CD14-positive monocyte (primary cell): ENCODE data around the gene STING1. TPM values are rescaled to one million over a fixed set of nuclear protein-coding genes. Genes with fewer than 3 reads are reported as not detected.
A peak's percentile ranks its signal among the peaks of the same experiment; 100 is the strongest.

Experiments
- DNase-seq, 3 donors: peaks; one replicate each; pipeline ENCODE4 v3.0.0-alpha.2; 2011 to 2022
- H2AFZ ChIP-seq: 2 replicates; pipeline ENCODE4 v1.6.0; 2012; ENCODE audit warnings: mild to moderate bottlenecking, low read depth, low read length, inconsistent platforms; ENCODE audit not compliant: insufficient read depth, poor library complexity, severe bottlenecking
- H3K27ac ChIP-seq, 2 donors: 1 replicate in 1 of 2; 2 replicates in 1 of 2; pipeline ENCODE4 v1.5.1; 2012 to 2013; ENCODE audit warnings: low read length in 2 of 2, control low read depth in 1 of 2, inconsistent platforms in 1 of 2, low read depth in 1 of 2, mild to moderate bottlenecking in 1 of 2
- H3K27me3 ChIP-seq, 2 donors: one replicate each; pipeline versions ENCODE4 v1.6.0 to v1.6.1; 2011 to 2013; ENCODE audit warnings: low read length in 2 of 2; ENCODE audit not compliant: control insufficient read depth in 2 of 2, insufficient read depth in 2 of 2
- H3K36me3 ChIP-seq, 2 donors: replicated peaks in 1 of 2; 1 replicate in 1 of 2; 2 replicates in 1 of 2; pipeline versions ENCODE4 v1.5.1 to v1.6.1; 2012 to 2013; ENCODE audit warnings: low read length in 2 of 2, control low read depth in 1 of 2, inconsistent platforms in 1 of 2, mild to moderate bottlenecking in 1 of 2; ENCODE audit not compliant: insufficient read depth in 2 of 2, control insufficient read depth in 1 of 2
- H3K4me1 ChIP-seq, 2 donors: 1 replicate in 1 of 2; 2 replicates in 1 of 2; pipeline versions ENCODE4 v1.5.1 to v1.6.1; 2012 to 2013; ENCODE audit warnings: low read length in 2 of 2, control low read depth in 1 of 2, inconsistent platforms in 1 of 2, mild to moderate bottlenecking in 1 of 2, moderate library complexity in 1 of 2; ENCODE audit not compliant: insufficient read depth in 2 of 2, control insufficient read depth in 1 of 2
- H3K4me2 ChIP-seq: replicated peaks from 2 replicates; pipeline ENCODE3; 2012; ENCODE audit warnings: low read length, moderate library complexity, mild to moderate bottlenecking; ENCODE audit not compliant: poor library complexity, severe bottlenecking; ENCODE audit errors: extremely low read depth
- H3K4me3 ChIP-seq, 3 experiments: fragments of 200-600 bp in 1 of 3; sonication (generic) in 1 of 3; replicated peaks in 1 of 3; 1 replicate in 2 of 3; 2 replicates in 1 of 3; pipeline ENCODE4 v1.5.1; 2011 to 2013; ENCODE audit warnings: low read length in 3 of 3, mild to moderate bottlenecking in 3 of 3, control low read depth in 2 of 3, low read depth in 2 of 3, inconsistent platforms in 1 of 3, moderate library complexity in 1 of 3
- H3K79me2 ChIP-seq: 2 replicates; pipeline ENCODE4 v1.6.0; 2012; ENCODE audit warnings: mild to moderate bottlenecking, control low read depth, inconsistent platforms, low read length, moderate library complexity; ENCODE audit not compliant: insufficient read depth
- H3K9ac ChIP-seq: 2 replicates; pipeline ENCODE4 v1.6.0; 2017; ENCODE audit warnings: low read length, mild to moderate bottlenecking; ENCODE audit not compliant: insufficient read depth, poor library complexity, severe bottlenecking
- H3K9me3 ChIP-seq, 2 donors: replicated peaks in 1 of 2; 1 replicate in 1 of 2; 2 replicates in 1 of 2; pipeline versions ENCODE4 v1.5.1 to v1.6.1; 2012 to 2013; ENCODE audit warnings: low read length in 2 of 2, control low read depth in 1 of 2; ENCODE audit not compliant: control insufficient read depth in 1 of 2, insufficient read depth in 1 of 2
- H4K20me1 ChIP-seq: 2 replicates; pipeline ENCODE4 v1.6.0; 2012; ENCODE audit warnings: mild to moderate bottlenecking, low read length, control low read depth, moderate library complexity; ENCODE audit not compliant: insufficient read depth
- H3K27ac Mint-ChIP-seq, 7 donors: one replicate each; pipeline ENCODE4 v1.8.0; 2020; ENCODE audit warnings: mild to moderate bottlenecking in 7 of 7, mixed read lengths in 7 of 7, moderate library complexity in 6 of 7, inconsistent platforms in 2 of 7
- H3K27me3 Mint-ChIP-seq, 3 donors: one replicate each; pipeline ENCODE4 v1.8.0; 2021 to 2022; ENCODE audit warnings: low read depth in 3 of 3, mild to moderate bottlenecking in 3 of 3, mixed read lengths in 3 of 3, moderate library complexity in 3 of 3, inconsistent platforms in 1 of 3
- H3K36me3 Mint-ChIP-seq, 2 donors: one replicate each; pipeline ENCODE4 v1.8.0; 2020; ENCODE audit warnings: mixed read lengths in 2 of 2, inconsistent platforms in 1 of 2, mild to moderate bottlenecking in 1 of 2
- H3K4me1 Mint-ChIP-seq: one replicate; pipeline ENCODE4 v1.8.0; 2020; ENCODE audit warnings: mild to moderate bottlenecking, mixed read lengths
- H3K4me3 Mint-ChIP-seq, 2 donors: one replicate each; pipeline ENCODE4 v1.8.0; 2020; ENCODE audit warnings: mild to moderate bottlenecking in 2 of 2, mixed read lengths in 2 of 2, moderate library complexity in 1 of 2
- H3K9me3 Mint-ChIP-seq, 7 donors: one replicate each; pipeline ENCODE4 v1.8.0; 2020 to 2022; ENCODE audit warnings: mixed read lengths in 7 of 7, mild to moderate bottlenecking in 6 of 7, moderate library complexity in 6 of 7, inconsistent platforms in 2 of 7
- WGBS: methylation state at CpG from one replicate; pipeline ENCODE4 v1.1.5; 2013; ENCODE audit warnings: missing lambda C conversion rate; ENCODE audit not compliant: insufficient coverage; 5-methylcytosine and 5-hydroxymethylcytosine counted together
- intact Hi-C, 2 donors: fragments of 100-400 bp; cut with micrococcal nuclease; formaldehyde crosslinking; loops; one replicate each; pipeline versions ENCODE4 v1.15.0 to v1.15.1; 2023
- polyA plus RNA-seq, 3 donors: library from polyadenylated mRNA; depleted of rRNA in 1 of 3; unstranded in 2 of 3; stranded (reverse) in 1 of 3; fragments of 300-500 nt in 2 of 3; fragments of >200 nt in 1 of 3; fragmentation: Illumina TruSeq in 2 of 3; gene quantifications; 1 replicate in 2 of 3; 2 replicates in 1 of 3; pipeline ENCODE4 v1.2.3, GENCODE V29; 2012 to 2021
- TF ChIP-seq, protein P1 (sequence below): fragments of 200-600 bp; IDR thresholded peaks from one replicate; pipeline ENCODE4 v1.8.0; 2022; ENCODE audit warnings: antibody characterized with exemption, mild to moderate bottlenecking

The STING1 gene
- polyA plus RNA-seq, 3 donors: 83.7 to 225 (median 115) TPM

DNA sequence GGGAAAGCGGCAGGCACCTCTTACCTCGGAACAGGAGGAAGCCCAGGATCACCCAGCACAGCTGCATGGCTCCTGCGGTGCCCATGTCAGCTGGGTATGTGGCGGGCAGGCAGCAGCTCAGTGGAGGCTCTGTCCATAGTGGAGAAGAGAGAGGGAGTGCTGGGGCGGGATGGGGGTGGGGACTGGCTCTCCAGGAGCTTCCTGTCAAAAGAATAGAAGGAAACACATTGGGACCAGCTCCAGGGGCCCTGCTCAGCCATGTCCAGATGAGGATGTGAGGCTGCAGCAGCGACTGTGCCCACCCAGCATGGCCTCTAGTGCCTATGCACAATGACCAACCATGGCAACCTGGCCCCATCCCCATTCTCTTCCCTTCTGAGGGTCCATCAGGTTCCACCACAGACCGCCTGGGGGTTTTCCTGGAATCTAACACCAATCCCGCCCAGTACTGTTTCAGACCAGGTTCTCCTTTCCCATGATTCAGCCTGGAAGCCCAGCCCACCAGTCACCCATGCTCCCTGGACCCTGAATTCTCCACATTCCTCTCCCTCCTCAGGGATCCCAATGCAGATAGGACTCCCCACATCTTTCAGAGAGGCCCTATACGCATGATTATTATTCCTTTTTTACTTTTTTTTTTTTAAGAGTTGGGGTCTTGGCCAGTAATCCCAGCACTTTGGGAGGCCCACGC lies 19.8 kb downstream of the STING1 start, which contains the start of gene ECSCR:
ECSCR (minus strand) TSS at position 158 of the 691 bp plus-strand sequence; CDS start at position 85, 73 bp downstream.
- no peak within 1 kb of the TSS for H2AFZ ChIP-seq
- H3K36me3 ChIP-seq: no peaks in the 10 kb centered on the region
- Mint-ChIP-seq H3K4me3 (no peak within 1 kb of the TSS), H3K27me3 (peaks cover 0 to 5% (median 2%) of the 10 kb centered on the region in 3 donors), H3K4me1 (peaks cover 18% of the 10 kb centered on the region), H3K27ac (peak within 1 kb of the TSS in 2 of 7 donors; percentile 44 to 49), H3K9me3 (peaks cover 0 to 2% (median 0%) of the 10 kb centered on the region in 7 donors), H3K36me3 (no peaks in the 10 kb centered on the region)
- no peak within 1 kb of the TSS for H3K4me3 ChIP-seq
- DNase-seq: no peak
- no peaks in the 10 kb centered on the region for H3K79me2 ChIP-seq
- no peak within 1 kb of the TSS for H3K9ac ChIP-seq
- peaks cover 6 to 7% of the 10 kb centered on the region in 2 donors for H3K4me1 ChIP-seq
- no peaks in the 10 kb centered on the region for H3K9me3 ChIP-seq
- H4K20me1 ChIP-seq: no peaks in the 10 kb centered on the region
- no peak within 1 kb of the TSS for H3K4me2 ChIP-seq
- TF ChIP-seq, protein P1, sequence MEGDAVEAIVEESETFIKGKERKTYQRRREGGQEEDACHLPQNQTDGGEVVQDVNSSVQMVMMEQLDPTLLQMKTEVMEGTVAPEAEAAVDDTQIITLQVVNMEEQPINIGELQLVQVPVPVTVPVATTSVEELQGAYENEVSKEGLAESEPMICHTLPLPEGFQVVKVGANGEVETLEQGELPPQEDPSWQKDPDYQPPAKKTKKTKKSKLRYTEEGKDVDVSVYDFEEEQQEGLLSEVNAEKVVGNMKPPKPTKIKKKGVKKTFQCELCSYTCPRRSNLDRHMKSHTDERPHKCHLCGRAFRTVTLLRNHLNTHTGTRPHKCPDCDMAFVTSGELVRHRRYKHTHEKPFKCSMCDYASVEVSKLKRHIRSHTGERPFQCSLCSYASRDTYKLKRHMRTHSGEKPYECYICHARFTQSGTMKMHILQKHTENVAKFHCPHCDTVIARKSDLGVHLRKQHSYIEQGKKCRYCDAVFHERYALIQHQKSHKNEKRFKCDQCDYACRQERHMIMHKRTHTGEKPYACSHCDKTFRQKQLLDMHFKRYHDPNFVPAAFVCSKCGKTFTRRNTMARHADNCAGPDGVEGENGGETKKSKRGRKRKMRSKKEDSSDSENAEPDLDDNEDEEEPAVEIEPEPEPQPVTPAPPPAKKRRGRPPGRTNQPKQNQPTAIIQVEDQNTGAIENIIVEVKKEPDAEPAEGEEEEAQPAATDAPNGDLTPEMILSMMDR: no peak
- no peak within 1 kb of the TSS for H3K27ac ChIP-seq
- 90% methylated on average over 7 of the region's 10 CpGs for WGBS
- no peaks in the 10 kb centered on the region for H3K27me3 ChIP-seq
- intact Hi-C loops: no loop called here

DNA sequence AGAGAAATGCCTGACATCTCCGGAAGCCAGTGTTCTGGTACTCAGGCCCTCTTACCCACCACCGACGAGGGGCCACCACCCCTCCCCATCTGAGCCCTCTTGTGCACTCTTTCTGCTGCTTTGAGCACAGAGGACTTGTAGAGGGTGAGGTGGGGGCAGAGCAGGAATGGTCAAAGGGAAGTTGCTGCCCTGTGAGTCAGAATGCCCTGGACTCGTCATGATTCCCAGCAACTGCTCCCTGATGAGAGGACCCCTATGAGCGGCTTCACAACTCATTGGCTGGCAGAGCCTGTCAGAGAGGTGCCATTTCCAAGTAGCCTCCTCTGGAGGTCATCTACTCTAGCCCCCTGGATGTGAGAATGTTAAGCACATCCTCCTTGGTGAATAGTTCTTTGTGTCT lies 20.9 kb downstream of the STING1 start:
- Histone ChIP-seq H2AFZ (no peak overlapping the region), H3K27me3 (no peaks in the 10 kb centered on the region), H3K36me3 (no peaks in the 10 kb centered on the region), H3K4me2 (no peak overlapping the region), H4K20me1 (no peaks in the 10 kb centered on the region), H3K4me1 (peaks cover 3 to 7% of the 10 kb centered on the region in 2 donors), H3K9ac (no peak overlapping the region), H3K4me3 (no peak overlapping the region), H3K9me3 (no peaks in the 10 kb centered on the region), H3K79me2 (no peaks in the 10 kb centered on the region), H3K27ac (no peak overlapping the region)
- H3K27me3 Mint-ChIP-seq: peaks cover 0 to 5% (median 2%) of the 10 kb centered on the region in 3 donors
- no peak overlapping the region for H3K27ac Mint-ChIP-seq
- peaks cover 13% of the 10 kb centered on the region for H3K4me1 Mint-ChIP-seq
- H3K36me3 Mint-ChIP-seq: no peaks in the 10 kb centered on the region
- no peak overlapping the region for H3K4me3 Mint-ChIP-seq
- intact Hi-C loops: no loop called here
- peak in 1 of 3 donors; percentile 36 for DNase-seq
- WGBS: 69% methylated on average over 2 of the region's 5 CpGs
- TF ChIP-seq, protein P1: no peak
- peaks cover 0 to 2% (median 0%) of the 10 kb centered on the region in 7 donors for H3K9me3 Mint-ChIP-seq
